NCI-H526 treated with DMSO at 0.1 percent for 48 hours (cell line): ENCODE measurements around the gene TMEM204.

ENCODE experiments used
- DNase-seq: peaks from one replicate; lab custom pipeline; 2025; lab: John Stamatoyannopoulos, UW

Gene TMEM204

DNA sequence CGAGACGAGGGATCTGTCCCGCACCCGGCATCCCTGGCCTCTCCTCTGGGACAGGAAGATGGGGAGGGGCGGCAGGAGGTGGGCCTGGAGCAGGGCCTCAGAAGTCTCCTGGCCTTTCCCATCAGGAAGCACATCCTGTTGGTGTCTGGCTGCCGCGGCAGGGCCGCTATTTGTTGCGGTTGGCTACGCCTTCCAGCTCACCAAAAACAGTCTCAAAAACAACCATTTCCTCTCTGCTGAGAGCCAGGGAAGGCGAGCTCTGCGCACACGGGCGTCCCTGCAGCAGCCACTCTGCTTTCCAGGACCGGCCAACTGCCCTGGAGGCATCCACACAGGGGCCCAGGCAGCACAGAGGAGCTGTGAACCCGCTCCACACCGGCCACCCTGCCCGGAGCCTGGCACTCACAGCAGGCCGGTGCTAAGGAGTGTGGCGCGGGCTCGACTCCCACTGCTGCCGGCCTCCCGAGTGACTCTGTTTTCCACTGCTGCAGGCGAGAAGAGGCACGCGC is at the start of gene TMEM204:
TSS of gene TMEM204 (plus strand) at position 224 of the 509 bp plus-strand sequence. CDS start 610 bp downstream, outside the sequence.
- no peak for DNase-seq

GRCh38 chr16:1485847-1486496 is 47.5 kb upstream of the TMEM204 start:
- no peak for DNase-seq

- DNase-seq = no peak
Observed at GRCh38 chr16:1486551-1487390, 46.7 kb upstream of the TMEM204 start.

DNA sequence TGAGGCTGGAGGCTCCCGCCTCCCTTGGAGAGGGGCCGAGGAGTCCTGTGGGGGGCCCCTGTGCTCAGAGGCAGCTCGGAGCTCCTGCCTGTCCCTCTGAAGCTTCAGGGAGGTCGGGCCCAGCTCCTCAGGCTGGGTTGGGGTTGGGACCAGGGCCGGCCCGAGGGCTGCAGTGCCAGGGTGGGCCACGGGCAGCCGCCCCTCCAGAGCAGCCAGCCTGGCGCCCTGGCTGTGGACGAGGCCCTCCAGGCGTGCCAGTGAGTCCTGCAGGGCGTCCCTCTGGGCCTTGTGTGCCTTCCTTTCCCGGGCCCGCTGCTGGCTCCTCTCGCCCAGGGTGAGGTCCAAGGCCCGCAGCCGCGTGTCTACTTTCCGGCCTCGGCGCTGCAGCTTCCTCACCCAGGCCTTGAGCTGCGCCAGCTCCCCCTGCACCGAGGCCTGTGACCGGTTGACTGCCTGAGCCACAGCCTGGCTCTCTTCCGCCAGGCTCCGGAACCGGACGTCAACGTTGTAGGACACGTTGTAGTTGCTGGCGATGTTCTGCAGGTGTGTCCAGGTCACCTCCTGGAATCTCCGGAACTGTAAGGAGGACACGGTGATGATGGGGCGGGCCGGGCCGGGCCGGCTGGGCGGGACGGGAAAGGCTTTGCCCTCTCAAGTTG is 45.9 kb upstream of the TMEM204 start:
- DNase-seq = no peak

DNA sequence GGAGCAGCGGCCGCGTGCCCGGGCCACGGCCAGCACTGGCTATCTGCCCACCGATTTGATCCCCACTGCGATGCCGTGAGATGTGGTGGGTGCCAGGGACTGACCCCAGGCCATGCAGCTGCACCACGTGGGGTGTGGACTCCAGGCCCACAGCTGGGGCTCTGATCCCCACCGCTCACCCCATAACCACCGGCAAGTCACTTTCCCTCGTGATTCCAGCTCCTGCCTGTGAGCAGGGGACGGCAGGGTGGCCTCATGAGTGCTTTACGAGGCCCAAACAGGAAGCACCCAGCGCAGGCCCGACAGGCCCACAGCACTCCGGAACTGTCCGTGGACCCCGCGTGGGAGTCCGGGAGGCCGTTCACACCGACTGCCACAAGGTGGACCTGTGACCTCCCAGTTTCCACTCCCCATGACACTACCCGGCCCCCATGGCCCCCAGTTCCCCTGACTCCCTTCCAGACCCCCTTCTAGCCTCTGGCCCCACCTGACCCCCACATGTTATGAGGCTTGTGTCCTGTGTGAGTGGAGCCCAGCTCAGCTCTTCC is 45.3 kb upstream of the TMEM204 start:
- DNase-seq = no peak

DNA sequence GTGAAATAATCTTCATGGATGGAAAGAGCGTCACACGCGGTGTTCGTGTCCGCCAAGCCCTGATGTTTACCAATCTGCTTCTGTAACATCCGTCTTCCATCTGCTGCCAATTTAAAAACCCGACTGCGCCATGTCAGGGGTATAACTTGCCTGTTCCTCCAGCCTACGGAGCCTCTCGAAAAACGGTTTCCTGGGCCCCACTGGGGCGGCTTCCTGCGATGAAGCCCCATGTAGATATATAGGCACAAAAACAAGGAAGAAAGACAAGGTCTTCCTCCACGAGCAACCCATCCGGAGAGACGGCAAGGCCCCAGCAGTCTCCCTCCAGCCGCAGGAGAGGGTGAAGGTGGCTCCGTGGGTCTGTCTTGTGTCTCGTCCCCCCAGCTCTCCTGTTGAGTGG is 44.8 kb upstream of the TMEM204 start, which contains the start of gene PTX4:
TSS of gene PTX4 (minus strand) at position 326 of the 400 bp plus-strand sequence. CDS start at position 291, 35 bp downstream.
- DNase-seq = no peak

DNA sequence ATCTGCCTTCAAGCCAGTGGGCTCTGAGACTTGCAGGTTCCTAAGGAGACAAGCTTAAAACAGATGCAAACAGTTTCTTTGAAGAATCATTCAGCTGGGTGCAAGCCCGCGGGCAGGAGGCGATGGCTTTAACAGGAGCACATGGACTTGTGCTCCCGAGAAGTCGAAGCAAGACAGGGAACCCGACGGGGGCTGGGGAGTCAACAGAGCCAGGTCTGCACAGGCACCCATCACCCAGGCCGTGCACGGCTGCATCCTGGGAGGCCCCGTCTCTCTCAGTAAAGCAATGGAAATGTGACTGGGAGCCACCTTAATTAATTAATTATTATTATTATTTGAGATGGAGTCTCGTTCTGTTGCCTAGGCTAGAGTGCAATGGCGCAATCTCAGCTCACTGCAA is 44.4 kb upstream of the TMEM204 start:
- DNase-seq = no peak

- no peak for DNase-seq
Observed at GRCh38 chr16:1491327-1491726, 42.1 kb upstream of the TMEM204 start.

DNA sequence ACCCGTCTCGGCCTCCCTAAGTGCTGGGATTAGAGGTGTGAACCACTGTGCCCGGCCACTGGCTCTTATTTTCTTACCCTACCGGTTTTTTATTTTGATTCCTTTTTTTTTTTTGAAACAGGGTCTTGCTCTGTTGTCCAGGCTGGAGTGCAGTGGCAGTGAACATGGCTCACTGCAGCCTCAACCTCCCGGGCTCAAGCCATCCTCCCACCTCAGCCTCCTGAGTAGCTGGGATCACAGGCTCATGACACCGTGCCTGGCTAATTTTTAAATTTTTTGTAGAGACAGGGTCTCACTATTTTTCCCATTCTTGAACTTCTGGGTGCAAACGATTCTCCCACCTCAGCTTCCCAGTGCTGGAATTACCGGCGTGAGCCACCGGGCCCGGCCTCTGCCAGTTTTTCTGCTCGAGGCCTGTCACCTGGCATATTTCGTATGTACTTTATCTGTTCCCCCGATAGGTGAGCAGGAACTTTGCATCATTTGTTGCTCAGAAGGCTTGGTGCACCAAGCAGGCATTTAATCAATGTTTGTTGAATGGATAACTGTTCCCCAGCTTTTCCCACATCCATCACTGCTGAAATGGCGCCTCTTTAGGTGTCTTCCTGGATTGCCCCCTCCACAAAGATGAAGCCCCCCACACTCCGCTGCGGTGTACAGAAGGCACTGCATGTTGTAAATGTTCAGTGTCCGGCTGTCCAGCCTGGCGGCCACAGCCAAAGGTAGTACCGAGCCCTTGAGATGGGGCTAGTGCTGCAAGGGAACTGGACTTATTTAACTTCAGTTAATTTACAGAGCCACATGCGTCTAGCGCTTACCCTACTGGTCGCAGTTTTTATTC is 41.2 kb upstream of the TMEM204 start:
- DNase-seq = no peak

DNA sequence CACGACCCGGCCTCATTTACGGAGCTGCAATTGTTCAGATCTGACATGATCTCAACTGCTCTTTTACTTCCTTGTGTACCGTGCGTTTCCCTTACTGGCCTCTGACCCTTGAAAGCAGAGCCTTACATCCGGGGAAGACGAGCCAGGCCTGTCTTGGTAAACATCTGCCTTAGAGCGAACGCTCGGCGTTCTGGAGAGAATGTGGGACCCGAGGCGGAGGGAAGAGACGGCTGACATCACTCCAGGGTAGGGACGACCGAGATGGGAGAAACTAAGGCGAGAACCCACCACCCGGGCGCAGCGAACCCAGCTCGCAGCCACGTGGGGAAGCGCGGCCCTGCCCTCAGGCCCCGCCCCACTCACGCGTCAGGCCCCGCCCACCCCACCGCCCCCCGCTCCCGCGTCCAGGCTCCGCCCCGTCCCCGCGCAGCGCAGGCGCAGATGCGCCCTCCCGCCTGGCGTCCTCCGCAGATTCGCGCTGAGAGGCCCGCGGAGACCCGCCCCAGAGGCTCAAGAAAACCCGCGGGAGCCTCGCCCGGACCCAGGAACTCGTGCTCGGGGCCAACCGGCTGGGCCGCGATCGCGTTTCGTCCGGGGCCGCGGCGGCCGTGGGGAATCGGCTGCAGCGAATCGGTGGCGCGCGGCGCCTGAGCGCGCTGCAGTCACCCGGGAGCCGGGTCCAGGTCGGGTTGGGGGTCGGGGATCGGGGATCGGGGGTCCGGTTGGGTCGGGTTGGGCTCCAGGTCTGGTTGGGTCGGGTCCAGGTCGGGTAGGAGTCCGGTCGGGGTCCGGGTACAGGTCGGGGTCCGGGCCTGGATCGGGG is 40.3 kb upstream of the TMEM204 start, which contains the start of gene TELO2:
TSS of gene TELO2 (plus strand) at position 438 of the 823 bp plus-strand sequence. CDS start 922 bp downstream, outside the sequence.
- DNase-seq = peak; percentile 4

DNA sequence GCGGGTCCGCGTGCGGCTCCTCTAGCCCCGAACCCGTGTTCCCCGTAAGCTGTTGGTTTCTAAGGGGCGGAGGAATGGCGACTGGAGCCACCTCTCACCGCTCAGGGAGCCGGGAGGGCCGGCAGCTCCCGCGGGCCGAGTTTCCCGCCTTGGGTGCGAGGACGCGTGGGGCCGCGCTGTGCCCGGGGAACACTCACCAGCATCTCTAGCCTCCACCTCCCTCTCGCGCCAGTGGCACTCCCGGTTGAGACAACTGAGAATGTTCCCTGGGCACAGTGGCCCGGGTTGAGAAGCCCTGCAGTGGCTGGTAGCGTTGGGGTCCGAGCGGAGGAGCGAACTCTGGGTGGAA is 39.7 kb upstream of the TMEM204 start:
- DNase-seq = no peak

DNA sequence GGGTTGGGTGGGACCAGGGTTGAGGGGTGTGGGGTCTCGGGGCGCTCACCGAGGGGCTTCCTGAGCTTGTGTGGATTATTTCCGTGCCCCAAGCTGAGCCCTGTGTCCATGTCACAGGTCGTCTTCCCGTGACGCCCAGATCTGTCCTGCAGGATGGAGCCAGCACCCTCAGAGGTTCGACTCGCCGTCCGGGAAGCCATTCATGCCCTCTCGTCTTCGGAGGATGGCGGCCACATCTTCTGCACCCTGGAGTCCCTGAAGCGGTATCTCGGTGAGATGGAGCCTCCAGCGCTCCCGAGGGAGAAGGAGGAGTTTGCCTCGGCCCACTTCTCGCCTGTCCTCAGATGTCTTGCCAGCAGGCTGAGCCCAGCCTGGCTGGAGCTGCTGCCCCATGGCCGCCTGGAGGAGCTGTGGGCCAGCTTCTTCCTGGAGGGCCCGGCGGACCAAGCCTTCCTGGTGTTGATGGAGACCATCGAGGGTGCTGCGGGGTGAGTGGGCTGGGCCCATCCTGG is 39.3 kb upstream of the TMEM204 start:
- DNase-seq = no peak

GRCh38 chr16:1494711-1495110 is 38.8 kb upstream of the TMEM204 start:
- DNase-seq = no peak

GRCh38 chr16:1495211-1495888 is 38.1 kb upstream of the TMEM204 start:
- no peak for DNase-seq

- DNase-seq = no peak
Observed at GRCh38 chr16:1495889-1496262, 37.6 kb upstream of the TMEM204 start.

- no peak for DNase-seq
Observed at GRCh38 chr16:1496464-1496863, 37.0 kb upstream of the TMEM204 start.

DNA sequence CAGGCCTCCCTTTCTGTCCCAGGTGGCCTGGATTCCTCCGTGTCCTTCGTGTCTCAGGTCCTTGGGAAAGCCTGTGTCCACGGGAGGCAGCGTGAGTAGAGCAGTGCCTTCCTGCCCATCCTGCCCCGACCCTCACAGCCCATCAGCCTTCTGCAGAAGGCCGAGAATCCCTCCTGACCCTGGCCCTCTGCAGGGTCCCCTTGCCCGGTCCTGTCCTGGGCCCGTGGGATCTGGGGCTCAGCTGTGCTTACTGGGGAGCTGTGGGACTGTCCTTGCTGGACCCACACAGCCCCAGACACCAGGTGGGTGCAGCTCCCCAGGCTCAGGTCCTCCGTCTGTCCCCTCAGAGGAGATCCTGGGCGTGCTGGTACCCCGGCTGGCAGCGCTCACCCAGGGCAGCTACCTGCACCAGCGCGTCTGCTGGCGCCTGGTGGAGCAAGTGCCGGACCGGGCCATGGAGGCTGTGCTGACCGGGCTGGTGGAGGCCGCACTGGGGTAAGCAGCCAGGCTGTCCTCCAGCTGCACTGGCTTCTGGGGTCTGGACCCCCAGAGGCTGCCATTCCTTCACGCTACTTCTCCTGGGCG is 36.4 kb upstream of the TMEM204 start:
- no peak for DNase-seq

- DNase-seq = no peak
Observed at GRCh38 chr16:1498899-1499676, 34.4 kb upstream of the TMEM204 start.
